T-cell (primary cell): ENCODE results near the gene BLOC1S1. TPM values are rescaled to one million over a fixed set of nuclear protein-coding genes. Genes with fewer than 3 reads are reported as not detected.
A peak's percentile ranks its signal among the peaks of the same experiment; 100 is the strongest.

Experiments used
- ATAC-seq, 4 experiments: fragments of 200-7000 bp in 3 of 4; fragments of 150-1000 bp in 1 of 4; cut with Tn5 transposase; replicated peaks in 1 of 4; 1 replicate in 3 of 4; 2 replicates in 1 of 4; pipeline ENCODE4 v1.10.0; 2021; ENCODE audit warnings: moderate library complexity in 3 of 4, mild to moderate bottlenecking in 2 of 4, moderate number of reproducible peaks in 1 of 4
- CTCF ChIA-PET, 2 donors: fragments of 300-600 bp; sonication (Branson Sonifier 250); formaldehyde crosslinking; loops; one replicate each; lab custom pipeline; 2022; ENCODE audit warnings: antibody characterized with exemption in 2 of 2; lab: Charles Lee
- POLR2A ChIA-PET, 2 donors: fragments of 300-600 bp; sonication (Branson Sonifier 250); formaldehyde crosslinking; loops; one replicate each; lab custom pipeline; 2022; ENCODE audit warnings: antibody characterized with exemption in 2 of 2; lab: Charles Lee
- DNase-seq, 35 experiments: peaks; one replicate each; pipeline versions ENCODE4 v3.0.0 to v3.0.0-alpha.2; 2013 to 2023
- H3K27ac ChIP-seq: one replicate; pipeline ENCODE4 v1.5.1; 2013; ENCODE audit warnings: low read length
- H3K27me3 ChIP-seq, 2 experiments: replicated peaks in 1 of 2; 1 replicate in 1 of 2; 2 replicates in 1 of 2; pipeline versions ENCODE4 v1.6.1 to v1.7.0; 2013; ENCODE audit warnings: low read length in 1 of 2, mixed read lengths in 1 of 2; ENCODE audit not compliant: control insufficient read depth in 2 of 2, insufficient read depth in 2 of 2; ENCODE audit errors: extremely low read depth in 1 of 2
- H3K36me3 ChIP-seq, 2 donors: 1 replicate in 1 of 2; 2 replicates in 1 of 2; pipeline versions ENCODE4 v1.6.1 to v1.7.0; 2013; ENCODE audit warnings: low read length in 1 of 2; ENCODE audit not compliant: control insufficient read depth in 2 of 2, insufficient read depth in 1 of 2; ENCODE audit errors: extremely low read depth in 1 of 2
- H3K4me1 ChIP-seq, 2 experiments: 1 replicate in 1 of 2; 2 replicates in 1 of 2; pipeline versions ENCODE4 v1.6.1 to v1.7.0; 2013; ENCODE audit warnings: low read length in 2 of 2, mixed read lengths in 1 of 2; ENCODE audit not compliant: insufficient read depth in 2 of 2, control insufficient read depth in 1 of 2; ENCODE audit errors: extremely low read depth in 1 of 2
- H3K4me3 ChIP-seq, 2 donors: 1 replicate in 1 of 2; 2 replicates in 1 of 2; pipeline versions ENCODE4 v1.5.1 to v1.7.0; 2013; ENCODE audit warnings: mild to moderate bottlenecking in 2 of 2, low read length in 1 of 2, moderate library complexity in 1 of 2; ENCODE audit not compliant: control insufficient read depth in 1 of 2; ENCODE audit errors: extremely low read depth in 1 of 2
- H3K9me3 ChIP-seq: 2 replicates; pipeline ENCODE4 v1.7.0; 2013
- H3K27ac Mint-ChIP-seq, 2 donors: one replicate each; pipeline ENCODE4 v1.8.0; 2020 to 2021; ENCODE audit warnings: mild to moderate bottlenecking in 2 of 2, mixed read lengths in 2 of 2
- H3K27me3 Mint-ChIP-seq, 2 donors: one replicate each; pipeline ENCODE4 v1.8.0; 2021 to 2022; ENCODE audit warnings: mixed read lengths in 2 of 2
- H3K36me3 Mint-ChIP-seq: one replicate; pipeline ENCODE4 v1.8.0; 2021; ENCODE audit warnings: mixed read lengths
- H3K4me1 Mint-ChIP-seq, 3 donors: one replicate each; pipeline ENCODE4 v1.8.0; 2020 to 2022; ENCODE audit warnings: mixed read lengths in 3 of 3, mild to moderate bottlenecking in 1 of 3
- H3K4me3 Mint-ChIP-seq, 3 donors: one replicate each; pipeline ENCODE4 v1.8.0; 2020 to 2022; ENCODE audit warnings: mild to moderate bottlenecking in 3 of 3, mixed read lengths in 3 of 3, moderate library complexity in 3 of 3
- H3K9me3 Mint-ChIP-seq, 3 donors: one replicate each; pipeline ENCODE4 v1.8.0; 2020 to 2022; ENCODE audit warnings: mixed read lengths in 3 of 3
- WGBS: methylation state at CpG from one replicate; pipeline ENCODE4 v1.1.5; 2013; ENCODE audit warnings: missing lambda C conversion rate; ENCODE audit not compliant: insufficient coverage; 5-methylcytosine and 5-hydroxymethylcytosine counted together
- total RNA-seq, 35 experiments: library from RNA in 6 of 35; stranded (reverse) in 6 of 35; fragments of 120-200 nt in 1 of 35; gene quantifications; one replicate each; pipeline versions ENCODE4 v1.2.1 to v1.2.4 and lab custom pipeline; 2013 to 2026

Gene BLOC1S1
- total RNA-seq, 5 donors from 2014 or later (not counting 1 experiment from before 2014, with no cell fraction given), result 49.4 to 76.6 (median 72.7) TPM

DNA sequence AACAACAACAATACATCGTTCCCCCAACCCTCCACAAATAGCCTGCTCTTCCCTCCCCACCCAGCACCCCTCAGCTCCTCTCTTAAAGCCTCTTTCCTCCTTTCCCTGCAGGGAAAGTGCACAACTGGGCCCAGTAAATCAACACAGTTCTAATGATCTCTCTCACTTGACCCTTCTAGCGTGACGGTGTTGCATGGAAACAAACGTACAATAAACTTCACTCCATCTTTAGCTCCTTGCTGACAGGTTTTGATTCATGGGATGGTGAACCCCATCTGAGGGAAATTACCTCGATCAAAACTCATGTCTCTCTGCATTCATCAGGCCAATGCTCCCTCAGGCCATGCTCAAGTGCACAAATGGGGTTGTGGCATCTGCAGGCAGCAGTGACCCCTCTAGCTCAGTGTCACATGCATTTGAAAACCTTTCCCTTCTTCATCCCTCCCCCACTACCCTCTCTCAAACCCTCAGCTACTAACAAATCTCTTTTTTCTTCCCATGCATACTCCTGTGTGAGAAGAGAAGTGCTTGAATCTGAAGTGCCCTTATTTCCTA is 50.0 kb downstream of the BLOC1S1 start:
- H3K27ac Mint-ChIP-seq, result peak overlapping the region in 1 of 2 donors; percentile 49
- no peak overlapping the region for H3K4me3 Mint-ChIP-seq
- ATAC-seq (no peak), DNase-seq (no peak)
- H3K4me1 Mint-ChIP-seq, result peaks cover 5 to 12% (median 9%) of the 10 kb centered on the region in 3 donors
- ChIA-PET CTCF (interaction anchor here (0.6 to 0.9 kb wide), 3 partner anchors 23 to 175 kb away, joined by 3 to 4 read pairs (median 3); no protein-coding TSS in a partner anchor), POLR2A (no interaction called here)
- peaks cover 19% of the 10 kb centered on the region for H3K36me3 Mint-ChIP-seq
- H3K27ac ChIP-seq, result no peak overlapping the region
- no peaks in the 10 kb centered on the region for H3K9me3 ChIP-seq
- no peaks in the 10 kb centered on the region for H3K27me3 Mint-ChIP-seq
- peaks cover 11 to 38% of the 10 kb centered on the region in 2 donors for H3K36me3 ChIP-seq
- H3K27me3 ChIP-seq, result no peaks in the 10 kb centered on the region
- H3K4me1 ChIP-seq, result no peaks in the 10 kb centered on the region
- H3K9me3 Mint-ChIP-seq, result no peaks in the 10 kb centered on the region
- no peak overlapping the region for H3K4me3 ChIP-seq
- 92% methylated on average over 2 of the region's 5 CpGs for WGBS

DNA sequence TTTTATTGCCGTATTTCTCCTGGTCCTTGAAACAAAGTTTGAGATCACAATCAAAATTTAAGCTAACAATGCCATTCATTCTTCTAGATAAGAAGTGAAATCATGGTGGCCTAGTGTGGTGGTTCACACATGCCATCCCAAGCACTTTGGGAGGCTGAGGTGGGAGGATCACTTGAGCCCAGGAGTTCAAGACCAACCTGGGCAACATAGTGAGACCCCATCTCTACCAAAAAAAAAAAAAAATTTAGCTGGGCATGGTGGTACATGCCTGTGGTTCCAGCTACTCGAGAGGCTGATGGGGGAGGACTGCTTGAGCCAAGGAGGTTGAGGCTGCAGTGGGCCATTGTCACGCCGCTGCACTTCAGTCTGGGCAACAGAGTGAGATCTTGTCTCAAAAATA is 51.3 kb downstream of the BLOC1S1 start:
- Mint-ChIP-seq H3K4me1 (peaks cover 6 to 15% (median 12%) of the 10 kb centered on the region in 3 donors), H3K36me3 (peaks cover 24% of the 10 kb centered on the region), H3K27ac (no peak overlapping the region), H3K4me3 (no peak overlapping the region), H3K27me3 (no peaks in the 10 kb centered on the region), H3K9me3 (no peaks in the 10 kb centered on the region)
- H3K27ac ChIP-seq, result no peak overlapping the region
- H3K9me3 ChIP-seq, result no peaks in the 10 kb centered on the region
- ATAC-seq, result no peak
- CTCF ChIA-PET, result interaction anchor here (0.6 to 0.7 kb wide), 2 partner anchors 764 to 1379 kb away, joined by 3 read pairs; no protein-coding TSS in a partner anchor
- 100% methylated on average over 1 of the region's 4 CpGs for WGBS
- peaks cover 8 to 45% of the 10 kb centered on the region in 2 donors for H3K36me3 ChIP-seq
- H3K27me3 ChIP-seq, result no peaks in the 10 kb centered on the region
- H3K4me3 ChIP-seq, result no peak overlapping the region
- H3K4me1 ChIP-seq, result no peaks in the 10 kb centered on the region
- DNase-seq, result no peak
- POLR2A ChIA-PET, result interaction anchor here (0.6 to 0.9 kb wide), 2 partner anchors 15 to 51 kb away, joined by 3 to 10 read pairs; partner anchors contain the start of genes ORMDL2 (in 1 of the 2) and SARNP (in 1 of the 2)

Other genes with a start within 250 kb of the BLOC1S1 start
- not detected for gene OR6C70, start 245.9 kb upstream of the BLOC1S1 start, total RNA-seq
- gene OR6C68, start 223.7 kb upstream of the BLOC1S1 start, total RNA-seq, result not detected
- not detected for gene OR6C4, start 166.4 kb upstream of the BLOC1S1 start, total RNA-seq
- under 1 TPM in 1 of 5 donors, not detected in 4; 0.55 TPM for gene OR2AP1, start 143.6 kb upstream of the BLOC1S1 start, total RNA-seq
- not detected for gene OR10P1, start 79.2 kb upstream of the BLOC1S1 start, total RNA-seq
- 1 to 10 TPM; 2.6 to 4.6 (median 3.1) TPM for gene ITGA7, start 8.1 kb upstream of the BLOC1S1 start, total RNA-seq
- gene RDH5, start 4.3 kb downstream of the BLOC1S1 start, total RNA-seq, result 10 to 100 TPM; 13.0 to 29.1 (median 22.4) TPM
- 10 to 100 TPM; 41.3 to 88.2 (median 73.5) TPM for gene CD63, start 13.0 kb downstream of the BLOC1S1 start, total RNA-seq
- 10 to 100 TPM in 4 of 5 donors, 1 to 10 TPM in 1; 7.5 to 12.9 (median 11.5) TPM for gene GDF11, start 27.1 kb downstream of the BLOC1S1 start, total RNA-seq
- 10 to 100 TPM; 36.9 to 50.3 (median 46.8) TPM for gene SARNP, start 101.7 kb downstream of the BLOC1S1 start, total RNA-seq
- 10 to 100 TPM; 19.0 to 46.8 (median 41.6) TPM for gene ORMDL2, start 102.0 kb downstream of the BLOC1S1 start, total RNA-seq
- gene DNAJC14, start 113.5 kb downstream of the BLOC1S1 start, total RNA-seq, result 10 to 100 TPM; 21.5 to 34.5 (median 30.7) TPM
- not detected for gene MMP19, start 126.9 kb downstream of the BLOC1S1 start, total RNA-seq
- 10 to 100 TPM; 21.7 to 40.9 (median 30.7) TPM for gene PYM1, start 211.8 kb downstream of the BLOC1S1 start, total RNA-seq
- gene DGKA, start 215.1 kb downstream of the BLOC1S1 start, total RNA-seq, result 1,000 to 10,000 TPM in 4 of 5 donors, 100 to 1,000 TPM in 1; 896 to 1,314 (median 1,231) TPM
- gene PMEL, start 250.0 kb downstream of the BLOC1S1 start, total RNA-seq, result under 1 TPM in 1 of 5 donors, not detected in 4; 0.20 TPM